Suprapubic skin (tissue), 3 donors: Measurements from ENCODE around the gene KIZ.

Source experiments
- POLR2A ChIP-seq, 2 donors: fragments of 450-650 bp; IDR thresholded peaks; one replicate each; pipeline ENCODE4 v1.6.1; 2017; ENCODE audit warnings: antibody characterized with exemption in 2 of 2, mild to moderate bottlenecking in 2 of 2, moderate library complexity in 2 of 2
- TF ChIP-seq, protein P1 (sequence below), 2 donors: fragments of 200-600 bp in 1 of 2; fragments of 450-650 bp in 1 of 2; sonication (generic) in 1 of 2; IDR thresholded peaks; one replicate each; pipeline ENCODE4 v1.5.1; 2016 to 2019; ENCODE audit warnings: antibody characterized with exemption in 2 of 2, mild to moderate bottlenecking in 1 of 2, moderate library complexity in 1 of 2

- TF ChIP-seq, protein P1, sequence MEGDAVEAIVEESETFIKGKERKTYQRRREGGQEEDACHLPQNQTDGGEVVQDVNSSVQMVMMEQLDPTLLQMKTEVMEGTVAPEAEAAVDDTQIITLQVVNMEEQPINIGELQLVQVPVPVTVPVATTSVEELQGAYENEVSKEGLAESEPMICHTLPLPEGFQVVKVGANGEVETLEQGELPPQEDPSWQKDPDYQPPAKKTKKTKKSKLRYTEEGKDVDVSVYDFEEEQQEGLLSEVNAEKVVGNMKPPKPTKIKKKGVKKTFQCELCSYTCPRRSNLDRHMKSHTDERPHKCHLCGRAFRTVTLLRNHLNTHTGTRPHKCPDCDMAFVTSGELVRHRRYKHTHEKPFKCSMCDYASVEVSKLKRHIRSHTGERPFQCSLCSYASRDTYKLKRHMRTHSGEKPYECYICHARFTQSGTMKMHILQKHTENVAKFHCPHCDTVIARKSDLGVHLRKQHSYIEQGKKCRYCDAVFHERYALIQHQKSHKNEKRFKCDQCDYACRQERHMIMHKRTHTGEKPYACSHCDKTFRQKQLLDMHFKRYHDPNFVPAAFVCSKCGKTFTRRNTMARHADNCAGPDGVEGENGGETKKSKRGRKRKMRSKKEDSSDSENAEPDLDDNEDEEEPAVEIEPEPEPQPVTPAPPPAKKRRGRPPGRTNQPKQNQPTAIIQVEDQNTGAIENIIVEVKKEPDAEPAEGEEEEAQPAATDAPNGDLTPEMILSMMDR (IDR thresholded peaks at IDR 0.05) = no peak
- no peak for TF ChIP-seq POLR2A (IDR thresholded peaks at IDR 0.05)
These were observed 83.8 kb downstream of the KIZ start for GRCh38 chr20:21209668-21210067.
